Measurements from ENCODE around the gene PDS5B. TPM values are rescaled to one million over a fixed set of nuclear protein-coding genes. Genes with fewer than 3 reads are reported as not detected.

PDS5B gene
- total and polyA plus RNA-seq, 2 experiments from 2014 or later = 16.6 to 34.0 TPM

DNA sequence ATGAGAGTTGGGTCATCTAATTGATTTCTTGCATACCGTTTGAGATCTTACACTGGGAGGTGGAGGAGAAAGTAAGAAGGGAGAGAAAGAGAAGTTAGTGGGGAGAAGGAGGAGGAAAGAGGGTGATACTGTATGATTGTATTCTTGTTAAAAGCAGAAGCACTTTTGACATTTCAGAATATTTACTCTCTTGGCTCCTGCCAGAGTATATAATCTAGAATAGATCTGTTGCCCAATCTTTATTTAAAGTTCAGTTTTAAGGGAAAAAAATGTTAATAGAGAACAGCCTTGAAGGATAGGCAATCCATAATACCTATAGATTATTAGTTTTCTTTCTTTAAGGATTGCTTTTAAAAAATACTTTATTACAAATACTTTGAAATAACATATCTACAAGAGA lies 41.5 kb downstream of the PDS5B start:
- peaks cover 100% of the 10 kb centered on the region for H3K79me2 ChIP-seq
- H3K4me1 ChIP-seq (ENCODE audit: insufficient read depth) = no peaks in the 10 kb centered on the region
- peaks cover 32% of the 10 kb centered on the region for H4K20me1 ChIP-seq (ENCODE audit: insufficient read depth, poor library complexity, severe bottlenecking)
- DNase-seq (ENCODE audit: low spot score) = no peak
- H3K4me2 ChIP-seq = no peak overlapping the region
- H3K9me3 ChIP-seq (ENCODE audit: low read depth) = peaks cover 7% of the 10 kb centered on the region
- WGBS (ENCODE audit: low lambda C conversion rate, missing lambda C conversion rate) = 84% methylated on average over 1 of the region's 1 CpG
- TF ChIP-seq, protein P1, sequence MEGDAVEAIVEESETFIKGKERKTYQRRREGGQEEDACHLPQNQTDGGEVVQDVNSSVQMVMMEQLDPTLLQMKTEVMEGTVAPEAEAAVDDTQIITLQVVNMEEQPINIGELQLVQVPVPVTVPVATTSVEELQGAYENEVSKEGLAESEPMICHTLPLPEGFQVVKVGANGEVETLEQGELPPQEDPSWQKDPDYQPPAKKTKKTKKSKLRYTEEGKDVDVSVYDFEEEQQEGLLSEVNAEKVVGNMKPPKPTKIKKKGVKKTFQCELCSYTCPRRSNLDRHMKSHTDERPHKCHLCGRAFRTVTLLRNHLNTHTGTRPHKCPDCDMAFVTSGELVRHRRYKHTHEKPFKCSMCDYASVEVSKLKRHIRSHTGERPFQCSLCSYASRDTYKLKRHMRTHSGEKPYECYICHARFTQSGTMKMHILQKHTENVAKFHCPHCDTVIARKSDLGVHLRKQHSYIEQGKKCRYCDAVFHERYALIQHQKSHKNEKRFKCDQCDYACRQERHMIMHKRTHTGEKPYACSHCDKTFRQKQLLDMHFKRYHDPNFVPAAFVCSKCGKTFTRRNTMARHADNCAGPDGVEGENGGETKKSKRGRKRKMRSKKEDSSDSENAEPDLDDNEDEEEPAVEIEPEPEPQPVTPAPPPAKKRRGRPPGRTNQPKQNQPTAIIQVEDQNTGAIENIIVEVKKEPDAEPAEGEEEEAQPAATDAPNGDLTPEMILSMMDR (IDR thresholded peaks at IDR 0.05; ENCODE audit: poor library complexity) = no peak
- no peak for TF ChIP-seq EZH2phosphoT487 (IDR thresholded peaks at IDR 0.05; ENCODE audit: low read depth, severe bottlenecking, unreplicated experiment)
- no peak for TF ChIP-seq EZH2 (IDR thresholded peaks at IDR 0.05; ENCODE audit: borderline replicate concordance)
- no peak overlapping the region for H3K27ac ChIP-seq
- H3K4me3 ChIP-seq = no peak overlapping the region
- no peaks in the 10 kb centered on the region for H3K9me2 ChIP-seq (replicated peaks; ENCODE audit: insufficient read depth)
- H2AFZ ChIP-seq = no peak overlapping the region
- H3K36me3 ChIP-seq (replicated peaks; ENCODE audit: insufficient read depth, low read depth) = no peaks in the 10 kb centered on the region
- no peaks in the 10 kb centered on the region for H3K27me3 ChIP-seq

DNA sequence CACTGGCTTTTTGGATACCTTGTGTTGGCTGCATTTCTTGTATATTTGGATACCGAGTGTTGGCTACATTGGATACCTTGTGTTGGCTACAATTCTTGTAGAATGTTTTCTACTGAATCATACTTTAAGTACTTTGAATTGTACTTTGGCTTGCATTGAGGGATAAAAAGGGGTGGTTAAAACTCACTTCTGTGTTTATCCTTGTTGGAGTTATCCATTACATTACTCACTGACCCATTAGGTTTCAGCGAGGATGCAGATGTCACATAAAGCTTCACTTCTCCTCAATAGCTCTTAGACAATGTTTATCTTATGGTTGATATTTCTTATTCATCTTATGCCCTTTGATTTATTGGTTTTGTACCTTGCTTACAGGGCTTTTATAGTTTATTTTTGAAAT lies 43.1 kb downstream of the PDS5B start:
- H3K9me3 ChIP-seq (ENCODE audit: low read depth) = peaks cover under 1% of the 10 kb centered on the region
- no peak overlapping the region for H3K27ac ChIP-seq
- no peaks in the 10 kb centered on the region for H3K27me3 ChIP-seq
- no peaks in the 10 kb centered on the region for H3K9me2 ChIP-seq (replicated peaks; ENCODE audit: insufficient read depth)
- no peak overlapping the region for H3K4me3 ChIP-seq
- H3K79me2 ChIP-seq = peaks cover 97% of the 10 kb centered on the region
- TF ChIP-seq EZH2phosphoT487 (IDR thresholded peaks at IDR 0.05; ENCODE audit: low read depth, severe bottlenecking, unreplicated experiment) = no peak
- TF ChIP-seq, protein P1 (IDR thresholded peaks at IDR 0.05; ENCODE audit: poor library complexity) = no peak
- H3K4me1 ChIP-seq (ENCODE audit: insufficient read depth) = no peaks in the 10 kb centered on the region
- H3K36me3 ChIP-seq (replicated peaks; ENCODE audit: insufficient read depth, low read depth) = no peaks in the 10 kb centered on the region
- no peak for DNase-seq (ENCODE audit: low spot score)
- no peak overlapping the region for H2AFZ ChIP-seq
- 93% methylated on average over 2 of the region's 2 CpGs for WGBS (ENCODE audit: low lambda C conversion rate, missing lambda C conversion rate)
- H4K20me1 ChIP-seq (ENCODE audit: insufficient read depth, poor library complexity, severe bottlenecking) = peaks cover 47% of the 10 kb centered on the region
- H3K4me2 ChIP-seq = no peak overlapping the region

DNA sequence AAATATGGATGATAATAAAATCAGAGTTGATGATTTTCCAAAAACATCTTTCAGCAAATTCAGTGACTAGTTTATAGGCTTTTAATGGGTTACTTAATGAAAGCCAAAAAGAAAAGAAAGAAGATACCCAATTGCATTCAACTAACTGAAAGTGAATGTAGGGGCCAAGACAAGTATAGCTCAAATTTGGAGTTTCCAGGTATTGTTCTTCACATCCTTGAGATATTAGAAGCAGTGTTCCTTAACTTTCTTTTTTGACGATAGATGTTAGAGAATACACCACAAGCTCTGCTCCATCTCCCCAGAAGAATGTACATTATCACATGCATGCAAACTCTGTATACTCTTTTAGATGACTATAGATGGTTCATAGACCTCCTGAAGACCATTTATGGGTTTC lies 43.6 kb downstream of the PDS5B start:
- Histone ChIP-seq H3K36me3 (replicated peaks; ENCODE audit: insufficient read depth, low read depth) (no peaks in the 10 kb centered on the region), H3K4me3 (no peak overlapping the region), H3K27me3 (no peaks in the 10 kb centered on the region), H3K4me1 (ENCODE audit: insufficient read depth) (no peaks in the 10 kb centered on the region), H2AFZ (no peak overlapping the region), H3K9me2 (replicated peaks; ENCODE audit: insufficient read depth) (no peaks in the 10 kb centered on the region), H3K9me3 (ENCODE audit: low read depth) (no peaks in the 10 kb centered on the region), H3K4me2 (no peak overlapping the region), H3K79me2 (peaks cover 97% of the 10 kb centered on the region), H3K27ac (no peak overlapping the region), H4K20me1 (ENCODE audit: insufficient read depth, poor library complexity, severe bottlenecking) (peaks cover 50% of the 10 kb centered on the region)
- no peak for TF ChIP-seq EZH2 (IDR thresholded peaks at IDR 0.05; ENCODE audit: borderline replicate concordance)
- no peak for TF ChIP-seq EZH2phosphoT487 (IDR thresholded peaks at IDR 0.05; ENCODE audit: low read depth, severe bottlenecking, unreplicated experiment)
- TF ChIP-seq, protein P1 (IDR thresholded peaks at IDR 0.05; ENCODE audit: poor library complexity) = no peak
- no peak for DNase-seq (ENCODE audit: low spot score)
- 100% methylated on average over 1 of the region's 1 CpG for WGBS (ENCODE audit: low lambda C conversion rate, missing lambda C conversion rate)
